ENCODE results near the gene EPHA2.
"Not testable (repeated sequence)": the region's sequence is repeated elsewhere in the genome, so short reads cannot be mapped to it uniquely, and the experiment has no call there.

- not testable (repeated sequence) for TF ChIP-seq CTCF (conservative IDR thresholded peaks at IDR 0.05 in 1 of 2, IDR thresholded peaks at IDR 0.05 in 1 of 2; ENCODE audit: low read depth in 1 of 2, low read length in 2 of 2); EZH2 (IDR thresholded peaks at IDR 0.05; ENCODE audit: low read length, missing control alignments)
Observed at GRCh38 chr1:16196139-16196538, 40.3 kb upstream of the EPHA2 start.

All from fibroblast of lung (primary cell).